Lower leg skin (tissue), 4 donors: ENCODE measurements around the gene LMO3. TPM values are rescaled to one million over a fixed set of nuclear protein-coding genes. Genes with fewer than 3 reads are reported as not detected.

ENCODE experiments used
- DNase-seq, 2 donors: peaks; one replicate each; pipeline ENCODE4 v3.0.0-alpha.2; 2019; ENCODE audit warnings: low spot score in 2 of 2
- H3K4me3 ChIP-seq: fragments of 200-600 bp; sonication (generic); 2 replicates; pipeline ENCODE4 v1.5.1; 2017; ENCODE audit warnings: mild to moderate bottlenecking, low read depth; ENCODE audit not compliant: poor library complexity, severe bottlenecking
- CTCF ChIP-seq, 3 donors: fragments of 450-650 bp; IDR thresholded peaks; one replicate each; pipeline ENCODE4 v1.5.1; 2016; ENCODE audit warnings: antibody characterized with exemption in 3 of 3, mild to moderate bottlenecking in 3 of 3, moderate library complexity in 2 of 3
- POLR2A ChIP-seq, 2 donors: fragments of 450-650 bp; IDR thresholded peaks; one replicate each; pipeline ENCODE4 v1.6.1; 2016 to 2017; ENCODE audit warnings: antibody characterized with exemption in 2 of 2, mild to moderate bottlenecking in 1 of 2, moderate library complexity in 1 of 2
- WGBS, 2 donors: methylation state at CpG; one replicate each; pipeline ENCODE4 v1.1.5; 2018; 5-methylcytosine and 5-hydroxymethylcytosine counted together
- intact Hi-C: fragments of 100-400 bp; cut with DNase I; formaldehyde crosslinking; loops from one replicate; pipeline ENCODE4 v1.15.0; 2023; ENCODE audit warnings: low total_unique reads
- total RNA-seq, 4 donors: library from RNA; depleted of rRNA; stranded (reverse); fragments of >200 nt; gene quantifications; one replicate each; pipeline ENCODE4 v1.1.0, GENCODE V29; 2016

The LMO3 gene
- total RNA-seq, 4 donors from 2014 or later, result 1.7 to 5.8 (median 3.4) TPM

GRCh38 chr12:16562435-16562834 lies 43.5 kb downstream of the LMO3 start:
- DNase-seq, result no peak
- WGBS, 2 donors, result 79 to 81% methylated on average over 3 of the region's 3 CpGs
- H3K4me3 ChIP-seq, result no peak overlapping the region
- intact Hi-C loops, result no loop called here
- TF ChIP-seq POLR2A (IDR thresholded peaks at IDR 0.05), result no peak
- no peak for TF ChIP-seq CTCF (IDR thresholded peaks at IDR 0.05)

GRCh38 chr12:16560273-16560672 lies 45.7 kb downstream of the LMO3 start:
- intact Hi-C loops, result no loop called here
- 60 to 66% methylated on average over 5 of the region's 5 CpGs for WGBS, 2 donors
- DNase-seq, result no peak
- H3K4me3 ChIP-seq, result no peak overlapping the region
- TF ChIP-seq CTCF (IDR thresholded peaks at IDR 0.05), result no peak

GRCh38 chr12:16555630-16556029 lies 50.3 kb downstream of the LMO3 start:
- no peak for DNase-seq
- 15 to 16% methylated on average over 7 of the region's 7 CpGs for WGBS, 2 donors
- no peak overlapping the region for H3K4me3 ChIP-seq
- TF ChIP-seq CTCF (IDR thresholded peaks at IDR 0.05), result no peak
- no peak for TF ChIP-seq POLR2A (IDR thresholded peaks at IDR 0.05)
- intact Hi-C loops, result no loop called here

- intact Hi-C loops, result no loop called here
- H3K4me3 ChIP-seq, result no peak overlapping the region
- TF ChIP-seq CTCF (IDR thresholded peaks at IDR 0.05) (no peak), POLR2A (IDR thresholded peaks at IDR 0.05) (no peak)
- DNase-seq, result no peak
- 59 to 61% methylated on average over 3 of the region's 3 CpGs for WGBS, 2 donors
Measured at GRCh38 chr12:16553457-16553856, 52.5 kb downstream of the LMO3 start.

- TF ChIP-seq POLR2A (IDR thresholded peaks at IDR 0.05) (no peak), CTCF (IDR thresholded peaks at IDR 0.05) (no peak)
- no peak overlapping the region for H3K4me3 ChIP-seq
- intact Hi-C loops, result no loop called here
- DNase-seq, result no peak
Measured at GRCh38 chr12:16552301-16552700, 53.7 kb downstream of the LMO3 start.

- DNase-seq, result no peak
- no peak overlapping the region for H3K4me3 ChIP-seq
- intact Hi-C loops, result no loop called here
- WGBS, 2 donors, result 87 to 89% methylated on average over 3 of the region's 3 CpGs
- TF ChIP-seq CTCF (IDR thresholded peaks at IDR 0.05) (no peak), POLR2A (IDR thresholded peaks at IDR 0.05) (no peak)
Measured at GRCh38 chr12:16545836-16546235, 60.1 kb downstream of the LMO3 start.
